Colonic mucosa (tissue), 4 donors: ENCODE measurements around the gene CDKL2. TPM values are rescaled to one million over a fixed set of nuclear protein-coding genes. Genes with fewer than 3 reads are reported as not detected.

Source experiments
- DNase-seq: peaks from one replicate; pipeline ENCODE4 v3.0.0-alpha.2; 2020
- H3K27ac ChIP-seq: fragments of 200-600 bp; one replicate; pipeline ENCODE4 v1.8.0; 2021
- H3K27me3 ChIP-seq: fragments of 200-600 bp; one replicate; pipeline ENCODE4 v1.8.0; 2021
- H3K36me3 ChIP-seq: fragments of 200-600 bp; one replicate; pipeline ENCODE4 v1.8.0; 2021
- H3K4me1 ChIP-seq: fragments of 200-600 bp; one replicate; pipeline ENCODE4 v1.8.0; 2021; ENCODE audit warnings: mild to moderate bottlenecking
- H3K4me3 ChIP-seq: fragments of 200-600 bp; one replicate; pipeline ENCODE4 v1.8.0; 2021
- H3K9ac ChIP-seq, 2 donors: one replicate each; pipeline ENCODE4 v1.7.0; 2013; ENCODE audit warnings: control low read depth in 2 of 2, low read depth in 2 of 2, low read length in 2 of 2
- H3K9me3 ChIP-seq: fragments of 200-600 bp; one replicate; pipeline ENCODE4 v1.8.0; 2021
- CTCF ChIP-seq: fragments of 200-600 bp; IDR thresholded peaks from one replicate; pipeline ENCODE4 v1.8.0; 2022; ENCODE audit warnings: antibody characterized with exemption, mild to moderate bottlenecking
- intact Hi-C: fragments of 100-400 bp; cut with DNase I; formaldehyde crosslinking; loops from one replicate; pipeline ENCODE4 v1.14.1; 2022
- total RNA-seq, 2 donors: library from RNA; stranded (reverse); fragmentation: NEBNext Ultra II Directional in 1 of 2; extraction: Animal tissue kit (Norgen Biotek cat#: 25700) in 1 of 2; gene quantifications; one replicate each; pipeline ENCODE4 v1.2.1, GENCODE V29; 2021
- donor health status: healthy.
- donor health status: DM: no; HTN: no; CAD: no.
- donor health status: DM: no; HTN: no; CAD: no.

Gene CDKL2
- total RNA-seq, 2 donors from 2014 or later = 1.1 to 2.0 TPM

GRCh38 chr4:75566911-75567310 is 63.4 kb downstream of the CDKL2 start:
- H3K27ac ChIP-seq = no peak overlapping the region
- H3K9me3 ChIP-seq = no peaks in the 10 kb centered on the region
- no peaks in the 10 kb centered on the region for H3K4me1 ChIP-seq
- no peaks in the 10 kb centered on the region for H3K27me3 ChIP-seq
- H3K9ac ChIP-seq = no peak overlapping the region
- H3K4me3 ChIP-seq = no peak overlapping the region
- no peak for TF ChIP-seq CTCF
- no peak for DNase-seq
- intact Hi-C loops = no loop called here
- H3K36me3 ChIP-seq = no peaks in the 10 kb centered on the region

GRCh38 chr4:75565481-75565880 is 64.8 kb downstream of the CDKL2 start:
- intact Hi-C loops = no loop called here
- no peaks in the 10 kb centered on the region for H3K36me3 ChIP-seq
- TF ChIP-seq CTCF = no peak
- no peak for DNase-seq
- no peak overlapping the region for H3K9ac ChIP-seq
- H3K27ac ChIP-seq = no peak overlapping the region
- H3K4me1 ChIP-seq = no peaks in the 10 kb centered on the region
- no peaks in the 10 kb centered on the region for H3K27me3 ChIP-seq
- H3K9me3 ChIP-seq = no peaks in the 10 kb centered on the region
- H3K4me3 ChIP-seq = no peak overlapping the region

GRCh38 chr4:75564023-75564422 is 66.3 kb downstream of the CDKL2 start:
- no peak for TF ChIP-seq CTCF
- DNase-seq = no peak
- no peaks in the 10 kb centered on the region for H3K27me3 ChIP-seq
- H3K4me3 ChIP-seq = no peak overlapping the region
- H3K4me1 ChIP-seq = no peaks in the 10 kb centered on the region
- H3K9me3 ChIP-seq = no peaks in the 10 kb centered on the region
- H3K9ac ChIP-seq = no peak overlapping the region
- no peak overlapping the region for H3K27ac ChIP-seq
- no peaks in the 10 kb centered on the region for H3K36me3 ChIP-seq
- intact Hi-C loops = no loop called here

GRCh38 chr4:75561789-75562188 is 68.5 kb downstream of the CDKL2 start:
- Histone ChIP-seq H3K27me3 (no peaks in the 10 kb centered on the region), H3K27ac (no peak overlapping the region), H3K9ac (no peak overlapping the region), H3K4me3 (no peak overlapping the region), H3K36me3 (no peaks in the 10 kb centered on the region), H3K9me3 (no peaks in the 10 kb centered on the region), H3K4me1 (no peaks in the 10 kb centered on the region)
- intact Hi-C loops = no loop called here
- no peak for DNase-seq
- TF ChIP-seq CTCF = no peak

GRCh38 chr4:75557696-75558095 is 72.6 kb downstream of the CDKL2 start:
- no peak for TF ChIP-seq CTCF
- H3K36me3 ChIP-seq = no peaks in the 10 kb centered on the region
- no peak for DNase-seq
- H3K27ac ChIP-seq = no peak overlapping the region
- H3K4me3 ChIP-seq = no peak overlapping the region
- intact Hi-C loops = no loop called here
- no peaks in the 10 kb centered on the region for H3K9me3 ChIP-seq
- H3K27me3 ChIP-seq = no peaks in the 10 kb centered on the region
- H3K9ac ChIP-seq = no peak overlapping the region
- no peaks in the 10 kb centered on the region for H3K4me1 ChIP-seq
